Measurements from ENCODE around the gene DHRS13.

DNA sequence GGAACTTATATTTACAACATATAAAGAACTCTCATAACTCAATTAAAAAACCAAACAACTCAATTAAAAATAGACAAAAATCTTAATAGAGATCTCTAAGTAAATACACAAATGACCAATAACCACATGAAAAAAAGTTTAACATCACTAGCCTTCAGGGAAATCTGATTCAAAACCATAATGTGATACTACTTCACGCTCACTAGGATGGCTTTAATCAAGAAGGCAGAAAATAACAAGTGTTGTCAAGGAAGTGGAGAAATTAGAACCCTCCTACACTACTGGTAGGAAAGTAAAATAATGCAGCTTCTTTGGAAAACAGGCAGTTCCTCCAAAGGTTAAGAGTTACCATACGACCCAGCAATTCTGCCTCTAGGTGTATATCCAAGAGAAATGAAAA is 40.0 kb upstream of the DHRS13 start:
- TF ChIP-seq POLR2AphosphoS5 (IDR thresholded peaks at IDR 0.05) (no peak), POLR2A (IDR thresholded peaks at IDR 0.05) (no peak), EP300 (IDR thresholded peaks at IDR 0.05) (no peak)
- TF ChIP-seq, protein P1, sequence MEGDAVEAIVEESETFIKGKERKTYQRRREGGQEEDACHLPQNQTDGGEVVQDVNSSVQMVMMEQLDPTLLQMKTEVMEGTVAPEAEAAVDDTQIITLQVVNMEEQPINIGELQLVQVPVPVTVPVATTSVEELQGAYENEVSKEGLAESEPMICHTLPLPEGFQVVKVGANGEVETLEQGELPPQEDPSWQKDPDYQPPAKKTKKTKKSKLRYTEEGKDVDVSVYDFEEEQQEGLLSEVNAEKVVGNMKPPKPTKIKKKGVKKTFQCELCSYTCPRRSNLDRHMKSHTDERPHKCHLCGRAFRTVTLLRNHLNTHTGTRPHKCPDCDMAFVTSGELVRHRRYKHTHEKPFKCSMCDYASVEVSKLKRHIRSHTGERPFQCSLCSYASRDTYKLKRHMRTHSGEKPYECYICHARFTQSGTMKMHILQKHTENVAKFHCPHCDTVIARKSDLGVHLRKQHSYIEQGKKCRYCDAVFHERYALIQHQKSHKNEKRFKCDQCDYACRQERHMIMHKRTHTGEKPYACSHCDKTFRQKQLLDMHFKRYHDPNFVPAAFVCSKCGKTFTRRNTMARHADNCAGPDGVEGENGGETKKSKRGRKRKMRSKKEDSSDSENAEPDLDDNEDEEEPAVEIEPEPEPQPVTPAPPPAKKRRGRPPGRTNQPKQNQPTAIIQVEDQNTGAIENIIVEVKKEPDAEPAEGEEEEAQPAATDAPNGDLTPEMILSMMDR (IDR thresholded peaks at IDR 0.05): no peak
